OCI-LY3 (cell line): ENCODE results near the gene SFXN3.

Source experiments
- H2AFZ ChIP-seq: fragments of 200-600, 300-600 bp; shearing (Covaris generic); 2 replicates; pipeline ENCODE4 v1.6.0; 2014; ENCODE audit warnings: antibody characterized with exemption, low read depth, low read length
- H3K27ac ChIP-seq: fragments of 200-600, 300-600 bp; sonication (generic); 2 replicates; pipeline ENCODE4 v1.5.1; 2014; ENCODE audit warnings: mild to moderate bottlenecking, low read length, moderate library complexity, mixed read lengths
- H3K27me3 ChIP-seq: fragments of 200-600, 300-600 bp; sonication (generic); 2 replicates; pipeline ENCODE4 v1.6.1; 2014; ENCODE audit warnings: low read depth, low read length, mixed read lengths
- H3K36me3 ChIP-seq: fragments of 200-600, 300-600 bp; sonication (generic); replicated peaks from 2 replicates; pipeline ENCODE3; 2014; ENCODE audit warnings: low read depth, low read length, mixed read lengths
- H3K4me1 ChIP-seq: fragments of 300-600, 200-600 bp; sonication (generic); 2 replicates; pipeline ENCODE4 v1.6.1; 2014; ENCODE audit warnings: low read length, mixed read lengths
- H3K4me2 ChIP-seq: fragments of 200-600, 300-600 bp; sonication (generic); 2 replicates; pipeline ENCODE4 v1.6.1; 2014; ENCODE audit warnings: low read length, mixed read lengths
- H3K4me3 ChIP-seq: fragments of 300-600, 200-600 bp; sonication (generic); 2 replicates; pipeline ENCODE4 v1.5.1; 2014; ENCODE audit warnings: antibody characterized with exemption, mild to moderate bottlenecking, low read length, moderate library complexity
- H3K79me2 ChIP-seq: fragments of 300-600, 200-600 bp; shearing (Covaris generic); 2 replicates; pipeline ENCODE4 v1.6.1; 2014; ENCODE audit warnings: mild to moderate bottlenecking, low read length, mixed read lengths
- H3K9ac ChIP-seq: fragments of 300-600, 200-600 bp; shearing (Covaris generic); 2 replicates; pipeline ENCODE4 v1.6.0; 2014; ENCODE audit warnings: mild to moderate bottlenecking, low read length, moderate library complexity
- H3K9me3 ChIP-seq: fragments of 200-600, 300-600 bp; shearing (Covaris generic); 2 replicates; pipeline ENCODE4 v1.6.1; 2014; ENCODE audit warnings: low read length, mixed read lengths; ENCODE audit not compliant: insufficient read depth
- H4K20me1 ChIP-seq: fragments of 200-600, 300-600 bp; sonication (generic); 2 replicates; pipeline ENCODE4 v1.6.1; 2016; ENCODE audit warnings: low read length, mixed read lengths; ENCODE audit not compliant: insufficient read depth
- CTCF ChIP-seq: fragments of 200-600, 300-600 bp; sonication (generic); IDR thresholded peaks from 2 replicates; pipeline ENCODE4 v1.5.1; 2014; ENCODE audit warnings: antibody characterized with exemption, low read length, low read depth
- EZH2phosphoT487 ChIP-seq: fragments of 200-600 bp; shearing (Covaris generic); IDR thresholded peaks from 2 replicates; pipeline ENCODE4 v1.6.1; 2018; ENCODE audit warnings: antibody characterized with exemption, mixed run types, low read depth

Gene SFXN3

GRCh38 chr10:101041252-101041761 is 10.3 kb downstream of the SFXN3 start:
- Histone ChIP-seq H3K27me3 (no peaks in the 10 kb centered on the region), H2AFZ (no peak overlapping the region), H3K4me2 (no peak overlapping the region)

DNA sequence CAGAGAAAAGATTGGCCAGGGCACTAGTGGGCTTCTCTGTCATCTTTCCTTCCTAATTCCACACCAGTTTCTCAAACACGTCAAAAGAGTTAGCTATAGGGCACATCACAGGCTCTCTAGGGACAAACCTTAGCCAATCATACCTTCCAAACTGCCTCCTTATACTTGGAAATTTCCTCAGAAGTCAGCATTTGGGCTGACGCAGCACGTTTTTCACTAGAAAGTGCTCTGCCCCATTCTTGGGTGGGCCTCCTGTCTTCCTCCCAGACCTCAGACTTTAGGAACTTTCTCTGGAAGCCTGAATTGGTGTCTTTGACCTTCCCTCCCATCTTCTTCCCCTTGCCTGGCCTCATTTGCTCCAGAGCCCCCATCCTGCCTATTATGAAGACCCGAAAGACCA is 11.1 kb downstream of the SFXN3 start:
- no peak overlapping the region for H3K27ac ChIP-seq
- no peaks in the 10 kb centered on the region for H3K36me3 ChIP-seq
- H3K4me3 ChIP-seq: peak overlapping the region; percentile 90
- H3K79me2 ChIP-seq: no peaks in the 10 kb centered on the region
- H4K20me1 ChIP-seq: no peaks in the 10 kb centered on the region
- H3K9me3 ChIP-seq: no peaks in the 10 kb centered on the region
- no peak for TF ChIP-seq CTCF
- H3K4me2 ChIP-seq: peak overlapping the region; percentile 88
- peaks cover 10% of the 10 kb centered on the region; the same call in 1 of the 2 replicates for H3K4me1 ChIP-seq
- H3K27me3 ChIP-seq: no peaks in the 10 kb centered on the region
- peak overlapping the region; percentile 73; the same call in 1 of the 2 replicates for H3K9ac ChIP-seq
- no peak overlapping the region for H2AFZ ChIP-seq

More at GRCh38 chr10:101041252-101041761, 10.3 kb downstream of the SFXN3 start:
- Histone ChIP-seq H3K9ac (no peak overlapping the region), H3K36me3 (no peaks in the 10 kb centered on the region), H3K9me3 (no peaks in the 10 kb centered on the region), H3K4me1 (peaks cover 10% of the 10 kb centered on the region; the same call in 1 of the 2 replicates), H3K27ac (no peak overlapping the region), H4K20me1 (no peaks in the 10 kb centered on the region), H3K4me3 (no peak overlapping the region), H3K79me2 (no peaks in the 10 kb centered on the region)
- peak; percentile 66 for TF ChIP-seq CTCF
- no peak for TF ChIP-seq EZH2phosphoT487

DNA sequence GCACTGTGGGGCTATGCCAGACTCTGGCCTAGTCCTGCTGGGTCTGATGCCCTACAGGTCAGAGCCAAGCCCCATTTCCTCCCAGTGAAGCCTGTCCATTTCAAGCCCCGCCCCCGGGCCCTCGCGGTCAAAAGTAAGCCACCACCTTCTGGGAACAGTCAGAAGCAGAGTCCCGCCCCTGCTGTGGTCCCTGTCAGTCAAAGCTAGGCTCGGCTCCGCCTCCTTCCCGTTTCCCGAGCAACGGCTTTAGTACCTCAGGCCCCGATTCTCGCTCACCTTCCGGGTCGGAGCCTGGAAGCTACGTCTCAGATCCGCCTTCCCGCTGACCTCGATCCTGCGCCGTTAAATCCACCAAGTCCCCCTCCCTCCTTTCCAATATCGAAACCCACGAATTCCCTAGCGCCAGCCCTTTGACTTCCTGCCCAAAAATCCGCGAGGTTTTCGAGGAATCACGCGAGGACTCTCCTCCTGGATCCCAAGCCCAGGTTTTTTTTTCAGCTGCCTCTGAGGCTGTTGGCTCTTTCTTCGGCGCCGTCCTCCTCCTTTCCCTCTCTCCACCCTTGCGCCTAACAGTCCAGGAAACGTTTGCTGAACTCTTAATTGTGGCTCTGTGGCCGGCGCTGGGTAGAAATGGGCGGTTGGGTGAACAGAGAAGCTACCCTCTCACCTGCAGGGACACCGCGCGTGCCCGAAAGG is 11.8 kb downstream of the SFXN3 start:
- no peaks in the 10 kb centered on the region for H3K9me3 ChIP-seq
- H3K36me3 ChIP-seq: no peaks in the 10 kb centered on the region
- peak overlapping the region; percentile 97 for H2AFZ ChIP-seq
- peak overlapping the region; percentile 90 for H3K4me3 ChIP-seq
- H3K79me2 ChIP-seq: no peaks in the 10 kb centered on the region
- H3K4me2 ChIP-seq: peak overlapping the region; percentile 88
- H3K9ac ChIP-seq: peak overlapping the region; percentile 73
- no peak for TF ChIP-seq CTCF
- TF ChIP-seq EZH2phosphoT487: no peak
- H3K27ac ChIP-seq: no peak overlapping the region
- no peaks in the 10 kb centered on the region for H4K20me1 ChIP-seq
- peaks cover 10% of the 10 kb centered on the region; the same call in 1 of the 2 replicates for H3K4me1 ChIP-seq
- no peaks in the 10 kb centered on the region for H3K27me3 ChIP-seq

DNA sequence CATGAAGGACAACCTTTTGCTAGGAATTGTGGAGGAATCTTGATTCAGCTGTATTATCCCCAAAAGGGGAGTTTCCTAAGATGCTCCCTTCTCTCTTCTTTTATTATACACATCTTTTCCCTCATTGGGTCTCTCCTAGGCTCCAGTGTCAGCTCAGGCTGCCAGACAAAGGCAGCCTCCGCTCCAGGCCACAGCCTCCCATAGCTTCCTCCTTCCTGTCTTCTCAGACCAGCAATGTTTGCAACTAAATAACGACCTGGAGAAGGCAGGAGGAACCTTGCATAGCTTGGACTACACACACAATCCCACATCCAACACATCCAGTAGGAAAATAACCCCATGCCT is 12.3 kb downstream of the SFXN3 start:
- H3K79me2 ChIP-seq: no peaks in the 10 kb centered on the region
- TF ChIP-seq CTCF (no peak), EZH2phosphoT487 (no peak)
- H3K4me1 ChIP-seq: peaks cover 10% of the 10 kb centered on the region; the same call in 1 of the 2 replicates
- no peaks in the 10 kb centered on the region for H3K27me3 ChIP-seq
- H2AFZ ChIP-seq: peak overlapping the region; percentile 97
- no peaks in the 10 kb centered on the region for H3K36me3 ChIP-seq
- peak overlapping the region; percentile 90 for H3K4me3 ChIP-seq
- H3K27ac ChIP-seq: no peak overlapping the region
- H3K4me2 ChIP-seq: peak overlapping the region; percentile 88
- H3K9ac ChIP-seq: peak overlapping the region; percentile 73
- no peaks in the 10 kb centered on the region for H4K20me1 ChIP-seq
- no peaks in the 10 kb centered on the region for H3K9me3 ChIP-seq
